Measurements from ENCODE around the gene DTD2. TPM values are rescaled to one million over a fixed set of nuclear protein-coding genes. Genes with fewer than 3 reads are reported as not detected.

DTD2 gene
- total and polyA plus RNA-seq, 9 of the 15 experiments (the other 6 are each of a cell fraction or from before 2014, with no cell fraction given), result 3.8 to 24.1 (median 15.2) TPM

DNA sequence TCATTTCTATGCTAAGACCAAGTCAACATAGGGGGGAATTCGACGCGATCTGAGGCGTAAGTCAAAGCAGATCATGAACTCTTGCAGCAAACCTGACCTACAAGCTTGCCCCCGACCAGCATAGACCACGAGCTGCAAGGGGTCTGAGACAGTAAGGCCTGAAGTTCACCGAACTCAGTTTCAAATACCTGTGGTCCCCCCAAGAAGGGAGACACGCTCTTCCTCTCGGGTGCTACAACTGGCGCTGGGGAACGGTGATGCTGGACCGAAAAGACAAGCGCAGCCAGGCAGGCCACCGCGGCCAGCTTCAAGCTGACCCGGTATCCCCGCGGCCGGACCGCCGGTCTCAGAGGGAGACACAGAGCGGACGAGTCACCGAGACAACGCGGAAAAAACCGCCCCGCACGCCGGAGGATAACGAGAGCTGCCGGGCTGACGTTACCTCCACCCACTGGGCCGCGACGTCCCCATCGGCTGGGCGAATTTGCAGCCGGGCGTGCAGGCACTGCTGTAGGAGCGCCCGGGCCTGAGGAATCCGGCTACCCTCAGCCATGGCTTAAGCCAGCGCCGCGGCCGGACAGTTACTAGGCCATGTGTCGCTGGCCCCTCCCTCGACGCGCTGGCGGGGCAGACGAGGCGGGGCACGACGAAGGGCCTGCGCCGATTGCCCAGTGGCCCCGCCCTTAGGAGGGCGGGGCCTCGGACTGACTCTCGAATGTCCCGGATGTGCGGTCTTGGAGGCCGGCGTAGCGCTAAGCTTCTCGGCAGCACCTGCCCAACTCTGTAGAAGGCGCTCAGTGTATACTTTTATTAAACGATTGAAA, at the start of gene DTD2 (continued):
- TF ChIP-seq, protein P1, sequence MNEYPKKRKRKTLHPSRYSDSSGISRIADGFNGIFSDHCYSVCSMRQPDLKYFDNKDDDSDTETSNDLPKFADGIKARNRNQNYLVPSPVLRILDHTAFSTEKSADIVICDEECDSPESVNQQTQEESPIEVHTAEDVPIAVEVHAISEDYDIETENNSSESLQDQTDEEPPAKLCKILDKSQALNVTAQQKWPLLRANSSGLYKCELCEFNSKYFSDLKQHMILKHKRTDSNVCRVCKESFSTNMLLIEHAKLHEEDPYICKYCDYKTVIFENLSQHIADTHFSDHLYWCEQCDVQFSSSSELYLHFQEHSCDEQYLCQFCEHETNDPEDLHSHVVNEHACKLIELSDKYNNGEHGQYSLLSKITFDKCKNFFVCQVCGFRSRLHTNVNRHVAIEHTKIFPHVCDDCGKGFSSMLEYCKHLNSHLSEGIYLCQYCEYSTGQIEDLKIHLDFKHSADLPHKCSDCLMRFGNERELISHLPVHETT (CRISPR knock-in tag; conservative IDR thresholded peaks at IDR 0.05 in 1 of 2, IDR thresholded peaks at IDR 0.05 in 1 of 2), result peak in 1 of 2 experiments; percentile 17; a peak in 1 of 4 replicates
- TF ChIP-seq DPF2 (IDR thresholded peaks at IDR 0.05) (no peak), FOXJ3 (CRISPR knock-in tag; IDR thresholded peaks at IDR 0.05) (no peak), TAF9B (IDR thresholded peaks at IDR 0.05; ENCODE audit: partially characterized antibody) (peak; percentile 65), FOXK1 (CRISPR knock-in tag; IDR thresholded peaks at IDR 0.05; ENCODE audit: borderline replicate concordance) (peak; percentile 47; the same call in 1 of the 2 replicates), EP400 (IDR thresholded peaks at IDR 0.05) (peak; percentile 92), ZNF583 (CRISPR knock-in tag; IDR thresholded peaks at IDR 0.05) (no peak), TCF7 (IDR thresholded peaks at IDR 0.05; ENCODE audit: borderline replicate concordance) (no peak), NFRKB (IDR thresholded peaks at IDR 0.05; ENCODE audit: low read depth) (peak; percentile 75; the same call in 1 of the 2 replicates), RHOXF2B (CRISPR knock-in tag; conservative IDR thresholded peaks at IDR 0.05) (no peak), GABPB2 (CRISPR knock-in tag; conservative IDR thresholded peaks at IDR 0.05) (no peak), NR2C1 (IDR thresholded peaks at IDR 0.05) (no peak), NR2C1 (tag; IDR thresholded peaks at IDR 0.05) (0 out of 2 replicates have a peak, but pooled peaks have one; percentile 37)
- TF ChIP-seq, protein P2, sequence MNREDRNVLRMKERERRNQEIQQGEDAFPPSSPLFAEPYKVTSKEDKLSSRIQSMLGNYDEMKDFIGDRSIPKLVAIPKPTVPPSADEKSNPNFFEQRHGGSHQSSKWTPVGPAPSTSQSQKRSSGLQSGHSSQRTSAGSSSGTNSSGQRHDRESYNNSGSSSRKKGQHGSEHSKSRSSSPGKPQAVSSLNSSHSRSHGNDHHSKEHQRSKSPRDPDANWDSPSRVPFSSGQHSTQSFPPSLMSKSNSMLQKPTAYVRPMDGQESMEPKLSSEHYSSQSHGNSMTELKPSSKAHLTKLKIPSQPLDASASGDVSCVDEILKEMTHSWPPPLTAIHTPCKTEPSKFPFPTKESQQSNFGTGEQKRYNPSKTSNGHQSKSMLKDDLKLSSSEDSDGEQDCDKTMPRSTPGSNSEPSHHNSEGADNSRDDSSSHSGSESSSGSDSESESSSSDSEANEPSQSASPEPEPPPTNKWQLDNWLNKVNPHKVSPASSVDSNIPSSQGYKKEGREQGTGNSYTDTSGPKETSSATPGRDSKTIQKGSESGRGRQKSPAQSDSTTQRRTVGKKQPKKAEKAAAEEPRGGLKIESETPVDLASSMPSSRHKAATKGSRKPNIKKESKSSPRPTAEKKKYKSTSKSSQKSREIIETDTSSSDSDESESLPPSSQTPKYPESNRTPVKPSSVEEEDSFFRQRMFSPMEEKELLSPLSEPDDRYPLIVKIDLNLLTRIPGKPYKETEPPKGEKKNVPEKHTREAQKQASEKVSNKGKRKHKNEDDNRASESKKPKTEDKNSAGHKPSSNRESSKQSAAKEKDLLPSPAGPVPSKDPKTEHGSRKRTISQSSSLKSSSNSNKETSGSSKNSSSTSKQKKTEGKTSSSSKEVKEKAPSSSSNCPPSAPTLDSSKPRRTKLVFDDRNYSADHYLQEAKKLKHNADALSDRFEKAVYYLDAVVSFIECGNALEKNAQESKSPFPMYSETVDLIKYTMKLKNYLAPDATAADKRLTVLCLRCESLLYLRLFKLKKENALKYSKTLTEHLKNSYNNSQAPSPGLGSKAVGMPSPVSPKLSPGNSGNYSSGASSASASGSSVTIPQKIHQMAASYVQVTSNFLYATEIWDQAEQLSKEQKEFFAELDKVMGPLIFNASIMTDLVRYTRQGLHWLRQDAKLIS (CRISPR knock-in tag; IDR thresholded peaks at IDR 0.05), result peak; percentile 56; the same call in 1 of the 2 replicates
- TF ChIP-seq, protein P3, sequence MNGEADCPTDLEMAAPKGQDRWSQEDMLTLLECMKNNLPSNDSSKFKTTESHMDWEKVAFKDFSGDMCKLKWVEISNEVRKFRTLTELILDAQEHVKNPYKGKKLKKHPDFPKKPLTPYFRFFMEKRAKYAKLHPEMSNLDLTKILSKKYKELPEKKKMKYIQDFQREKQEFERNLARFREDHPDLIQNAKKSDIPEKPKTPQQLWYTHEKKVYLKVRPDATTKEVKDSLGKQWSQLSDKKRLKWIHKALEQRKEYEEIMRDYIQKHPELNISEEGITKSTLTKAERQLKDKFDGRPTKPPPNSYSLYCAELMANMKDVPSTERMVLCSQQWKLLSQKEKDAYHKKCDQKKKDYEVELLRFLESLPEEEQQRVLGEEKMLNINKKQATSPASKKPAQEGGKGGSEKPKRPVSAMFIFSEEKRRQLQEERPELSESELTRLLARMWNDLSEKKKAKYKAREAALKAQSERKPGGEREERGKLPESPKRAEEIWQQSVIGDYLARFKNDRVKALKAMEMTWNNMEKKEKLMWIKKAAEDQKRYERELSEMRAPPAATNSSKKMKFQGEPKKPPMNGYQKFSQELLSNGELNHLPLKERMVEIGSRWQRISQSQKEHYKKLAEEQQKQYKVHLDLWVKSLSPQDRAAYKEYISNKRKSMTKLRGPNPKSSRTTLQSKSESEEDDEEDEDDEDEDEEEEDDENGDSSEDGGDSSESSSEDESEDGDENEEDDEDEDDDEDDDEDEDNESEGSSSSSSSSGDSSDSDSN (IDR thresholded peaks at IDR 0.05; ENCODE audit: borderline replicate concordance in 1 of 2, low read depth in 2 of 2, low read length in 2 of 2), result peak; percentile 75 to 95; a peak in 3 of 4 replicates
